Sigmoid colon (tissue), 7 donors: ENCODE results near the gene CDS1. TPM values are rescaled to one million over a fixed set of nuclear protein-coding genes. Genes with fewer than 3 reads are reported as not detected.
"Not testable (repeated sequence)": the region's sequence is repeated elsewhere in the genome, so short reads cannot be mapped to it uniquely, and the experiment has no call there.

Experiments
- DNase-seq: peaks from one replicate; pipeline ENCODE4 v3.0.0-alpha.2; 2019
- H3K27ac ChIP-seq, 4 donors: fragments of 200-600 bp; sonication (generic); one replicate each; pipeline ENCODE4 v1.5.1; 2016 to 2019; ENCODE audit warnings: mild to moderate bottlenecking in 1 of 4
- H3K27me3 ChIP-seq, 3 donors: fragments of 200-600 bp; sonication (generic); one replicate each; pipeline ENCODE4 v1.5.1; 2019; ENCODE audit warnings: mild to moderate bottlenecking in 1 of 3
- H3K36me3 ChIP-seq, 4 donors: fragments of 200-600 bp; sonication (generic); one replicate each; pipeline ENCODE4 v1.5.1; 2016 to 2019
- H3K4me1 ChIP-seq, 4 donors: fragments of 200-600 bp; sonication (generic); one replicate each; pipeline ENCODE4 v1.5.1; 2017 to 2019
- H3K4me3 ChIP-seq, 4 donors: fragments of 200-600 bp; sonication (generic); one replicate each; pipeline ENCODE4 v1.5.1; 2017 to 2019; ENCODE audit warnings: mild to moderate bottlenecking in 2 of 4, moderate library complexity in 1 of 4
- H3K9me3 ChIP-seq, 4 donors: fragments of 200-600 bp in 3 of 4; sonication (generic) in 3 of 4; one replicate each; pipeline versions ENCODE4 v1.5.1 to v1.6.1; 2013 to 2019
- CTCF ChIP-seq, 4 experiments: fragments of 450-650 bp in 3 of 4; fragments of 200-600 bp in 1 of 4; IDR thresholded peaks; one replicate each; pipeline ENCODE4 v1.5.1; 2016 to 2019; ENCODE audit warnings: antibody characterized with exemption in 4 of 4, mild to moderate bottlenecking in 3 of 4, moderate library complexity in 2 of 4
- EP300 ChIP-seq, 4 donors: sonication (generic); formaldehyde crosslinking; IDR thresholded peaks; one replicate each; pipeline ENCODE4 v1.6.1; 2017; ENCODE audit warnings: antibody characterized with exemption in 4 of 4
- POLR2A ChIP-seq, 2 donors: fragments of 450-650 bp; IDR thresholded peaks; one replicate each; pipeline ENCODE4 v1.6.1; 2016; ENCODE audit warnings: antibody characterized with exemption in 2 of 2, mild to moderate bottlenecking in 2 of 2, moderate library complexity in 2 of 2
- POLR2AphosphoS5 ChIP-seq, 4 donors: sonication (generic); formaldehyde crosslinking; IDR thresholded peaks; one replicate each; pipeline ENCODE4 v1.6.1; 2017; ENCODE audit warnings: antibody characterized with exemption in 4 of 4
- WGBS, 2 donors: extraction: QIAGEN DNeasy Blood & Tissue Kit; methylation state at CpG; one replicate each; pipeline ENCODE4 v1.1.7; 2013; 5-methylcytosine and 5-hydroxymethylcytosine counted together
- intact Hi-C: fragments of 100-400 bp; cut with DNase I; formaldehyde crosslinking; loops from one replicate; pipeline ENCODE4 v1.15.1; 2023
- polyA plus RNA-seq, 3 donors: library from polyadenylated mRNA; stranded (reverse); fragments of 200-250 nt; gene quantifications; one replicate each; pipeline ENCODE4 v1.2.3, GENCODE V29; 2013
- total RNA-seq, 4 donors: library from RNA; depleted of rRNA; stranded (reverse); fragments of >200 nt; gene quantifications; one replicate each; pipeline ENCODE4 v1.1.0, GENCODE V29; 2016
- donor health status: healthy with polysubstance abuse.
- donor health status: Bipolar disorder and iron deficiency.
- donor health status: healthy.

CDS1 gene
- total and polyA plus RNA-seq, 7 donors, result under 0.01 to 11.6 (median 0.49) TPM

- intact Hi-C loops, result no loop called here
- Histone ChIP-seq H3K27ac (no peak overlapping the region), H3K36me3 (no peaks in the 10 kb centered on the region), H3K27me3 (no peaks in the 10 kb centered on the region), H3K4me1 (no peaks in the 10 kb centered on the region), H3K4me3 (no peak overlapping the region), H3K9me3 (peaks cover 0 to 4% (median 0%) of the 10 kb centered on the region in 4 donors)
- TF ChIP-seq POLR2A (IDR thresholded peaks at IDR 0.05), result no peak
- no peak for TF ChIP-seq EP300 (IDR thresholded peaks at IDR 0.05)
- no peak for TF ChIP-seq POLR2AphosphoS5 (IDR thresholded peaks at IDR 0.05)
- no peak for TF ChIP-seq CTCF (IDR thresholded peaks at IDR 0.05)
- no peak for DNase-seq
- WGBS, 2 donors, result 84 to 94% methylated on average over 3 of the region's 3 CpGs
Observed at GRCh38 chr4:84660606-84661005, 77.7 kb downstream of the CDS1 start.

- TF ChIP-seq POLR2A (IDR thresholded peaks at IDR 0.05), result no peak
- TF ChIP-seq CTCF (IDR thresholded peaks at IDR 0.05), result no peak
- TF ChIP-seq POLR2AphosphoS5 (IDR thresholded peaks at IDR 0.05), result no peak
- TF ChIP-seq EP300 (IDR thresholded peaks at IDR 0.05), result no peak
- Histone ChIP-seq H3K4me3 (no peak overlapping the region), H3K27me3 (no peaks in the 10 kb centered on the region), H3K4me1 (no peaks in the 10 kb centered on the region), H3K36me3 (no peaks in the 10 kb centered on the region), H3K27ac (no peak overlapping the region), H3K9me3 (peaks cover 0 to 4% (median 0%) of the 10 kb centered on the region in 4 donors)
- WGBS, 2 donors, result 22 to 65% methylated on average over 4 of the region's 4 CpGs
- intact Hi-C loops, result no loop called here
- DNase-seq, result no peak
Observed at GRCh38 chr4:84661191-84661939, 78.4 kb downstream of the CDS1 start.

GRCh38 chr4:84664767-84665166, 81.8 kb downstream of the CDS1 start:
- H3K27me3 ChIP-seq, result not testable (repeated sequence)

GRCh38 chr4:84666439-84666838, 83.5 kb downstream of the CDS1 start:
- DNase-seq, result no peak
- Histone ChIP-seq H3K9me3 (no peaks in the 10 kb centered on the region), H3K27me3 (no peaks in the 10 kb centered on the region), H3K4me3 (no peak overlapping the region), H3K4me1 (no peaks in the 10 kb centered on the region), H3K36me3 (peaks cover 0 to 27% (median 0%) of the 10 kb centered on the region in 4 donors), H3K27ac (no peak overlapping the region)
- intact Hi-C loops, result no loop called here
- TF ChIP-seq CTCF (IDR thresholded peaks at IDR 0.05) (no peak), EP300 (IDR thresholded peaks at IDR 0.05) (no peak), POLR2AphosphoS5 (IDR thresholded peaks at IDR 0.05) (no peak), POLR2A (IDR thresholded peaks at IDR 0.05) (no peak)
- 85 to 94% methylated on average over 1 of the region's 1 CpG for WGBS, 2 donors

More at GRCh38 chr4:84664767-84665166, 81.8 kb downstream of the CDS1 start:
- H3K9me3 ChIP-seq, DNase-seq, intact Hi-C loops, H3K4me1 ChIP-seq, H3K27ac ChIP-seq, H3K4me3 ChIP-seq: not testable (repeated sequence)
- 97 to 98% methylated on average over 19 of the region's 19 CpGs for WGBS, 2 donors
- peaks cover 0 to 12% (median 0%) of the 10 kb centered on the region in 4 donors for H3K36me3 ChIP-seq

- TF ChIP-seq CTCF (IDR thresholded peaks at IDR 0.05), result no peak
- TF ChIP-seq POLR2A (IDR thresholded peaks at IDR 0.05), result no peak
- no peak for TF ChIP-seq POLR2AphosphoS5 (IDR thresholded peaks at IDR 0.05)
- peaks cover 0 to 9% (median 3%) of the 10 kb centered on the region in 4 donors for H3K4me1 ChIP-seq
- H3K36me3 ChIP-seq, result peaks cover 0 to 44% (median 7%) of the 10 kb centered on the region in 4 donors
- H3K27me3 ChIP-seq, result no peaks in the 10 kb centered on the region
- H3K4me3 ChIP-seq, result no peak overlapping the region
- 92% methylated on average over 1 of the region's 1 CpG for WGBS, 2 donors
- no peak for DNase-seq
- H3K27ac ChIP-seq, result no peak overlapping the region
- intact Hi-C loops, result no loop called here
- no peaks in the 10 kb centered on the region for H3K9me3 ChIP-seq
Observed at GRCh38 chr4:84669201-84669600, 86.3 kb downstream of the CDS1 start.
